Measurements from ENCODE around the gene CTDSPL.
"Not testable (repeated sequence)": the region's sequence is repeated elsewhere in the genome, so short reads cannot be mapped to it uniquely, and the experiment has no call there.

Gene CTDSPL

GRCh38 chr3:37861620-37862041 is at the start of gene CTDSPL:
TSS of gene CTDSPL (plus strand) at chr3:37861880. CDS start at chr3:37862200, 320 bp downstream.
- intact Hi-C loops (cut with DNase I), result no loop called here
- DNase-seq, result peak in 3 of 10 donors; percentile 65 to 92 (median 72)

- intact Hi-C loops (cut with DNase I), result no loop called here
- DNase-seq, result no peak
These were observed 49.2 kb upstream of the CTDSPL start for GRCh38 chr3:37812499-37812896.

- intact Hi-C loops (cut with DNase I), result no loop called here
- DNase-seq, result no peak
These were observed 48.3 kb upstream of the CTDSPL start for GRCh38 chr3:37813403-37813802.

DNA sequence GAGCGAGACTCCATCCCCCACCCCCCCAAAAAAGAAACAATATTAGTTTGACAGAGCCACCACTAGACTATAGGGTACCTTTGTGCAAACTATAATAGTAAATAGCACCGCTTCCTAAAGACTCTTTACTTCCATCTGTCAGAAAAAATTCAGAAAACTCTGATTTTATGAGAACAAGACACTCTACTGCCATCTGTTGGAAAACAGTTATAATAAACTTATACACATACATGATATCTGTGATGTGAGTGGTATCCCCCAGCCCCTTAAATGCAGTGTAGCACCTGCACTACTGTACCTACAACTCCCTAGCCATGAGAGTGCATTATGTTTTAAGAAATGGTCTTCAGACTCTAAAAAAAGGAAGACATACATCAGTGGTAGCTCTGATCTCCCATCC is 47.1 kb upstream of the CTDSPL start:
- intact Hi-C loops (cut with DNase I), result no loop called here
- no peak for DNase-seq

- intact Hi-C loops (cut with DNase I), result not testable (repeated sequence)
- DNase-seq, result peak in 1 of 10 donors; percentile 44
These were observed 46.5 kb upstream of the CTDSPL start for GRCh38 chr3:37815156-37815555.

GRCh38 chr3:37816271-37816670 is 45.4 kb upstream of the CTDSPL start:
- intact Hi-C loops (cut with DNase I), result no loop called here
- no peak for DNase-seq

DNA sequence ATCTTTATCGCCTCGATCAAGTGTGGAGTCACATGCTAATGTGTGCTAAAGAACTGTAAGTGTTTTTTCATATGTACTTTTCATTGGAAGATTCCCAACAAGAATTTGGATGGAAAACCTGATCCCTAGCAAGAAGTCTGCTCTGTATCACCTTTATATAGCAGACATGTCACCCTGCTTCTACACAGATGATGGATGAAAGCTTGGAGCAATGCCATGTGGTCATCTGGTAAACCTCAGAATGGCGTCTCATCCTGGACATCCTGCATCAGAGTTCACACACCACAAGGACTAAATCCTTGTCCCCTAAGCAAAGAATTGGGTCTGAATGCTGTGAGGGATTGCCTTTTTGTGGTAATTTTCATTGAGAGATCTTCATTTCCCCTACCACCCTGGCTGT is 42.1 kb upstream of the CTDSPL start:
- no peak for DNase-seq
- intact Hi-C loops (cut with DNase I), result no loop called here

- intact Hi-C loops (cut with DNase I), result no loop called here
- DNase-seq, result no peak
These were observed 41.4 kb upstream of the CTDSPL start for GRCh38 chr3:37820286-37820685.

DNA sequence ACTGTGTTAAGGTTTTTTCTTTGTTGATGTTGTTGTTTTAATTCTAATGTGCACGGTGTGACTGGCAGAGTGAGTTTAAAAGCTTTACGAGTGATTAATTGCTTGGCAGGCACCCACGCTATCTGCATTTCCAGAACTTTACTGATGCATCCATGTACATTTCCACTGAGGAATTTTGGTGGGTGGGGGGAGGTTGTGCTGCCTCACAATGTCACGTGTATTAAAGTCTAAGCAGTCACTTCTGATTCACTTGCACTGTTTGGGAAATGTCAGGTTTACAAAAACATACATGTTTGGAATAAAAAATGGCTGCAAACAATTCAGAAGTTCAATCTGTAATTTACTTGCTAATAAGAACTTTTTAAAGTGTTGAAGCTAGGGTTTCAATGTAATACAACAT is 38.5 kb upstream of the CTDSPL start:
- intact Hi-C loops (cut with DNase I), result no loop called here
- DNase-seq, result no peak

GRCh38 chr3:37824090-37824953 is 37.4 kb upstream of the CTDSPL start:
- intact Hi-C loops (cut with DNase I), result no loop called here
- no peak for DNase-seq

GRCh38 chr3:37824954-37825328 is 36.7 kb upstream of the CTDSPL start:
- intact Hi-C loops (cut with DNase I), result no loop called here

GRCh38 chr3:37825744-37826400 is 35.8 kb upstream of the CTDSPL start:
- intact Hi-C loops (cut with DNase I), result no loop called here
- no peak for DNase-seq

More at GRCh38 chr3:37824954-37825328, 36.7 kb upstream of the CTDSPL start:
- no peak for DNase-seq

GRCh38 chr3:37826502-37826901 is 35.2 kb upstream of the CTDSPL start:
- intact Hi-C loops (cut with DNase I), result no loop called here
- no peak for DNase-seq

DNA sequence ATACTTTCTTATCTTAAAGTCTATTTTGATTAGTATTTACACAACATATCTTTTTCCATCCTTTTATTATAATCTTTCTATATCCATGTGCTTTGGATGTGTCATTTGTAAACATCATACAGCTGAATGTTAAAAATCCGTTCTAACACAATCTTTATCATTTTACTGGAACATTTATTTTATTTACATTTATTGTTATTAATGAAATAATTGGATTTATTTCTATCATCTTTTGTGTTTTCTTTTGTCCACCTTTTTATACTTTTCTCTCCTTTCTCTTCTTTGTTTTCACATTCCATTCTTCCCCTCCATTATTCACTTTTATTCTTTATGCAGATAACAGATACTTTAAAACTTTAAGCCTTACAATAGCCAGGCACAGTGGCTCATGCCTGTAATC is 34.7 kb upstream of the CTDSPL start:
- no peak for DNase-seq
- intact Hi-C loops (cut with DNase I), result no loop called here

GRCh38 chr3:37832480-37832879 is 29.2 kb upstream of the CTDSPL start:
- intact Hi-C loops (cut with DNase I), result no loop called here
- DNase-seq, result no peak

DNA sequence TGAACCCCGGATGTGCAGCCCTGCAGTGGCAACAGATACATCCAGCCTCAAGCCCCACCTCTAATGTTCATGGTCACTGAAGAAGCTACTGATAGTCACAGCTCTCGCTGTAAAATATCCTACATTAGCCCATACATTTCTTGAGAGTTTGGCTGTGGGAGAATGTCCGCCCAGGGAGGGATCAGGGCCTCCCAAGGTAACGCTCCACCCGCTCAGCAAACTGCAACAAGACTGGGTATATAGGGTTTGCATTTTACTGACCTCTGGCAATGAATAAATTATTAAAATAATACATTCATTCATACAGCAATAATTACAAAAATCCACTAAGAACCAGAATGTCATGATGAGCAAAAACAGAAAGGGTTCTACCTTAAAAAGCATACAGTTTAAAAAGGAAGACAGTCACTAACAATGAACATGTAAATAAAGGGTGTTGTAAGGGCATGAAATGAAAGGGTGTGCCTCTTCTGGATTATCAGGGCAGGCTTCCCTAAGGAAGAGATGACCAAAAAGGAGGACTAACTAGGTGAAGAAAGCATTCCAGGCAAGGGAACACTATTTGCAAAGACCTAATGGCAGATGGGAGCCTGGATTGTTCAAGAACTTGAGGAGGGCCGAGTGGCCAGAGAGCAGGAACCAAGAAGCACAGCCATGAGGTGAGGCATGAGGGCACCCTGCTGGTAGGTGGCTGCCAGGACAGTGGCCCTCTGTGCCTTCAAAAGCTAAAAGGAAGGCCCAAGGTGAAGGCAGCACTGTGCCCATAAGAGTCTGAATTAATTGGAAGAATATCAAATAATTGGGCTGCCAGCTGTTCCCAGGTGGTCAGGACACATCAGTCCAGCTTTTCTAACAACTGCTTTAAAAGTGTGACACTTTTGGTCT is 28.1 kb upstream of the CTDSPL start:
- DNase-seq, result no peak
- intact Hi-C loops (cut with DNase I), result no loop called here

DNA sequence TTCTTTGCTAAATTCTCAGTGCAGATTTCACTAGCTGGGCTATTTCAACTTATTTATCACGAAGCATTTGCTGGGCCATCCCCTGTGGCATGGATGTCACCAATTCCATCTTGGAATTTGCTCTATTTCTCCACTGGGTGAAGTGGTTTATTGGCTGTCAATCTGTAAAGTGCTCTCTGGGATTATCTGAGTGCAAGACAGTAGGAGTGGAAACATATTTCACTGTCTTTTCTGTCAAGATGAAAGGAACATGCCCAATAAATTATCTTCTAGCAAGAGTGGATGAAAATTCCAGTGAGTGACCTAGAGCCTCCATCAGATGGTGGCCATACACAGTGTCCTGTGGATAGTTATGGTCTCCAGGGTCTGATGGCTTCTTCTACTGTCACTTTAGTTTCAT is 25.1 kb upstream of the CTDSPL start:
- intact Hi-C loops (cut with DNase I), result no loop called here
- DNase-seq, result no peak

GRCh38 chr3:37847689-37848088 is 14.0 kb upstream of the CTDSPL start:
- intact Hi-C loops (cut with DNase I), result no loop called here
- no peak for DNase-seq

DNA sequence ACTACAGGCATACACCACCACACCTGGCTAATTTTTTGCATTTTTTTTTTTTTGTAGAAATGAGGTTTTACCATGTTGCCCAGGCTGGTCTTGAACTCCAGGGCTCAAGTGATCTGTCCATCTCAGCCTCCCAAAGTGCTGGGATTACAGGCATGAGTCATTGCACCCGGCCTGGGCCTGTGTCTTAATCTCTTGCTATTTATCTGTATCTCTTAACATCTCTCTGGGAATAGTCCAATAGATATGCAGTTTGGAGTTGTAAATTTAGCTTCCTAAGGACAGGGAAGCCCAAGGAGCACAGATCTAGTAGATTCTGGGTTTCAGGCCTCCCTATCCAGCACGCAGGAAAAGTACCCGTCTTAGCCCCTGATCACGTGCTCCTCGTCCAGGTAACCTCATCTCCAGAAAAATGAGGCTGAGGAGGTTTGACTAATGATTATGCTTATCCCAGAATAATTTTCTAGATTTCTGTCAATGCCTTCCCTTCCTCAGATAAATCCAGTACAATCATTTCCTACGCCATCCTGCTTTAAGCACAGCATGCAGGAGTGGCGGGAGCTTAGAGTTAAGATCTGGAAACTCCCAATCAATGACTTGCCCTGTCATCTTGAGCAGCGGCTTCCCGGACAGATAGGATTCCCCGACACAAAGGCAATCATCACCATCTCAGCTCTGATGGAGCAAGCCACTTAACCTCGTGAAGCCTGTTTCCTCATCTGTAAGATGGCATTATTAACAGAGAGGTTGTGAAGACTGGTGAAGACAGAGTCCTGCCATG is 12.3 kb upstream of the CTDSPL start:
- DNase-seq, result no peak
- intact Hi-C loops (cut with DNase I), result no loop called here

DNA sequence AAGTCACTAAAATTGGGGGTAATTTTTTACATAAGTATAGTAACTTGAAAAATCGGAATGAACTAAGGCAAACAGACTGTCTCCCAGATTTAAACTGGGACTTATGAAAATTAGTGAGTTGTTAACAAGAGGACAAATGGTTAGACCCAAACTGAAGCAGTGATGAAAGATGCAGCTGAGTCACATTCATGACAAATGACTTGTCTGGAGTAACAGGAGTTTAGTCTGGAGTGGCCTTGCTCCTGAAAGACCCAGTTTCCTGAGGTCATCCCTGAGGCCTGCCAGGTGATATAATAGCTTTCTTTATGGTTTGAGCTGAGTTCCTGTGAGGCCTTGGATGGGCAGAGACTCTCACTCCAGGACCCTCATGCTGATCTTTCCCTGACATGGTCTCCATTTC is 9.6 kb upstream of the CTDSPL start:
- intact Hi-C loops (cut with DNase I), result no loop called here
- no peak for DNase-seq

All from posterior cingulate gyrus (tissue), 11 donors.